ENCODE data around the gene CLECL1. TPM values are rescaled to one million over a fixed set of nuclear protein-coding genes. Genes with fewer than 3 reads are reported as not detected.
A peak's percentile ranks its signal among the peaks of the same experiment; 100 is the strongest.
"Not testable (repeated sequence)": the region's sequence is repeated elsewhere in the genome, so short reads cannot be mapped to it uniquely, and the experiment has no call there.

The CLECL1 gene
- total RNA-seq, 6 donors from 2014 or later = 0.98 to 33.5 (median 1.0) TPM; not detected in 3

GRCh38 chr12:9707864-9708808 is 24.8 kb downstream of the CLECL1 start:
- peak in 1 of 2 donors; percentile 58 for DNase-seq
- no peak overlapping the region for H3K4me3 ChIP-seq
- WGBS, 2 donors = 53 to 54% methylated on average over 11 to 12 of the region's 12 CpGs
- H3K4me1 ChIP-seq = peaks cover 0 to 9% (median 6%) of the 10 kb centered on the region in 4 donors
- H3K9me3 ChIP-seq = no peaks in the 10 kb centered on the region
- TF ChIP-seq, protein P1, sequence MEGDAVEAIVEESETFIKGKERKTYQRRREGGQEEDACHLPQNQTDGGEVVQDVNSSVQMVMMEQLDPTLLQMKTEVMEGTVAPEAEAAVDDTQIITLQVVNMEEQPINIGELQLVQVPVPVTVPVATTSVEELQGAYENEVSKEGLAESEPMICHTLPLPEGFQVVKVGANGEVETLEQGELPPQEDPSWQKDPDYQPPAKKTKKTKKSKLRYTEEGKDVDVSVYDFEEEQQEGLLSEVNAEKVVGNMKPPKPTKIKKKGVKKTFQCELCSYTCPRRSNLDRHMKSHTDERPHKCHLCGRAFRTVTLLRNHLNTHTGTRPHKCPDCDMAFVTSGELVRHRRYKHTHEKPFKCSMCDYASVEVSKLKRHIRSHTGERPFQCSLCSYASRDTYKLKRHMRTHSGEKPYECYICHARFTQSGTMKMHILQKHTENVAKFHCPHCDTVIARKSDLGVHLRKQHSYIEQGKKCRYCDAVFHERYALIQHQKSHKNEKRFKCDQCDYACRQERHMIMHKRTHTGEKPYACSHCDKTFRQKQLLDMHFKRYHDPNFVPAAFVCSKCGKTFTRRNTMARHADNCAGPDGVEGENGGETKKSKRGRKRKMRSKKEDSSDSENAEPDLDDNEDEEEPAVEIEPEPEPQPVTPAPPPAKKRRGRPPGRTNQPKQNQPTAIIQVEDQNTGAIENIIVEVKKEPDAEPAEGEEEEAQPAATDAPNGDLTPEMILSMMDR (IDR thresholded peaks at IDR 0.05) = peak; percentile 74 to 85 (median 83)
- TF ChIP-seq EP300 (IDR thresholded peaks at IDR 0.05) = no peak
- H3K36me3 ChIP-seq = no peaks in the 10 kb centered on the region
- H3K27ac ChIP-seq = peak overlapping the region in 2 of 4 donors; percentile 9 to 52
- no peaks in the 10 kb centered on the region for H3K27me3 ChIP-seq
- ATAC-seq (ENCODE audit: low FRiP score in 2 of 2) = peak; percentile 65 to 83

- no peaks in the 10 kb centered on the region for H3K36me3 ChIP-seq
- no peak for TF ChIP-seq POLR2AphosphoS5 (IDR thresholded peaks at IDR 0.05)
- TF ChIP-seq EP300 (IDR thresholded peaks at IDR 0.05) = no peak
- TF ChIP-seq, protein P1 (IDR thresholded peaks at IDR 0.05) = no peak
- TF ChIP-seq POLR2A (IDR thresholded peaks at IDR 0.05) = no peak
These were observed 25.5 kb downstream of the CLECL1 start for GRCh38 chr12:9707356-9707755.

DNA sequence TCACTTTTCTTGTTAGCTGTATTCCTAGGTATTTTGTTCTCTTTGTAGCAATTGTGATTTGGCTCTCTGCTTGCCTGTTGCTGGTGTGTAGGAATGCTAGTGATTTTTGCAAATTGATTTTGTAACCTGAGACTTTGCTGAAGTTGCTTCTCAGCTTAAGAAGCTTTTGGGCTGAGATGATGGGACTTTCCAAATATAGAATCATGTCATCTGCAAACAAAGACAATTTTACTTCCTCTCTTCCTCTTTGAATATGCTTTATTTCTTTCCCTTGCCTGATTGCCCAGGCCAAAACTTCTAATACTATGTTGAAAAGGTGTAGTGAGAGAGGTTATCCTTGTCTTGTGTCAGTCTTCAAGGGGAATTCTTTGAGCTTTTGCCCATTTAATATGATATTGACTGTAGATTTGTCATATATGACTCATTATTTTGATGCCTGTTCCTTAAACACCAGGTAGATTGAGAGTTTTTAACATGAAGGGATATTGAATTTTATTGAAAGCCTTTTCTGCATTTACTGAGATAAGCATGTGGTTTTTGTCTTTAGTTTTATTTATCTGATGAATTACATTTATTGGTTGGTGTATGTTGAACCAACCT is 26.7 kb downstream of the CLECL1 start:
- no peak overlapping the region for H3K27ac ChIP-seq
- peaks cover 0 to 9% (median 6%) of the 10 kb centered on the region in 4 donors for H3K4me1 ChIP-seq
- no peak overlapping the region for H3K4me3 ChIP-seq
- no peak for TF ChIP-seq EP300 (IDR thresholded peaks at IDR 0.05)
- no peak for TF ChIP-seq POLR2AphosphoS5 (IDR thresholded peaks at IDR 0.05)
- no peak for TF ChIP-seq POLR2A (IDR thresholded peaks at IDR 0.05)
- TF ChIP-seq, protein P1 (IDR thresholded peaks at IDR 0.05) = no peak
- H3K9me3 ChIP-seq = no peaks in the 10 kb centered on the region
- no peaks in the 10 kb centered on the region for H3K36me3 ChIP-seq
- ATAC-seq (ENCODE audit: low FRiP score in 2 of 2) (no peak), DNase-seq (no peak)
- no peaks in the 10 kb centered on the region for H3K27me3 ChIP-seq

More at GRCh38 chr12:9707356-9707755, 25.5 kb downstream of the CLECL1 start:
- H3K27me3 ChIP-seq = no peaks in the 10 kb centered on the region
- ATAC-seq (ENCODE audit: low FRiP score in 2 of 2) (no peak), DNase-seq (no peak)
- H3K4me1 ChIP-seq = peaks cover 0 to 9% (median 6%) of the 10 kb centered on the region in 4 donors
- no peaks in the 10 kb centered on the region for H3K9me3 ChIP-seq
- no peak overlapping the region for H3K4me3 ChIP-seq
- H3K27ac ChIP-seq = no peak overlapping the region

GRCh38 chr12:9704561-9704960 is 28.3 kb downstream of the CLECL1 start:
- H3K27ac ChIP-seq; ATAC-seq (ENCODE audit: low FRiP score in 2 of 2); H3K36me3 ChIP-seq; H3K4me3 ChIP-seq; DNase-seq; H3K27me3 ChIP-seq; H3K9me3 ChIP-seq: not testable (repeated sequence)
- peaks cover 8 to 16% (median 15%) of the 10 kb centered on the region in 4 donors for H3K4me1 ChIP-seq
- WGBS, 2 donors = 93 to 97% methylated on average over 5 of the region's 5 CpGs

- Histone ChIP-seq H3K4me3 (no peak overlapping the region), H3K27me3 (no peaks in the 10 kb centered on the region), H3K4me1 (peaks cover 9 to 16% (median 14%) of the 10 kb centered on the region in 4 donors), H3K9me3 (peaks cover 0 to 2% (median 0%) of the 10 kb centered on the region in 4 donors), H3K36me3 (no peaks in the 10 kb centered on the region), H3K27ac (no peak overlapping the region)
- no peak for TF ChIP-seq POLR2AphosphoS5 (IDR thresholded peaks at IDR 0.05)
- no peak for TF ChIP-seq POLR2A (IDR thresholded peaks at IDR 0.05)
- no peak for TF ChIP-seq EP300 (IDR thresholded peaks at IDR 0.05)
- TF ChIP-seq, protein P1 (IDR thresholded peaks at IDR 0.05) = no peak
- DNase-seq = no peak
- ATAC-seq (ENCODE audit: low FRiP score in 2 of 2) = no peak
- WGBS, 2 donors = 62% methylated on average over 3 of the region's 3 CpGs
These were observed 30.6 kb downstream of the CLECL1 start for GRCh38 chr12:9702255-9702654.

All from upper lobe of left lung (tissue), 6 donors.